Gastroesophageal sphincter (tissue), 4 donors: ENCODE results near the gene FNDC3B. TPM values are rescaled to one million over a fixed set of nuclear protein-coding genes. Genes with fewer than 3 reads are reported as not detected.

ENCODE experiments used
- ATAC-seq: fragments of 150-250 bp; one replicate; pipeline ENCODE4 v1.9.1; 2016; ENCODE audit warnings: mild to moderate bottlenecking, moderate library complexity
- H3K27ac ChIP-seq, 4 donors: fragments of 200-600 bp; sonication (generic) in 3 of 4; 1 replicate in 3 of 4; 2 replicates in 1 of 4; pipeline ENCODE4 v1.5.1; 2016 to 2019
- H3K27me3 ChIP-seq: fragments of 200-600 bp; sonication (generic); one replicate; pipeline ENCODE4 v1.5.1; 2019
- H3K36me3 ChIP-seq, 2 donors: fragments of 200-600 bp; sonication (generic); one replicate each; pipeline ENCODE4 v1.5.1; 2019; ENCODE audit warnings: control low read depth in 1 of 2
- H3K4me1 ChIP-seq, 3 donors: fragments of 200-600 bp; sonication (generic); 1 replicate in 2 of 3; 2 replicates in 1 of 3; pipeline ENCODE4 v1.5.1; 2016 to 2019; ENCODE audit warnings: control low read depth in 2 of 3
- H3K4me3 ChIP-seq, 2 donors: fragments of 200-600 bp; sonication (generic); one replicate each; pipeline ENCODE4 v1.5.1; 2019; ENCODE audit warnings: mild to moderate bottlenecking in 1 of 2, moderate library complexity in 1 of 2
- H3K9me3 ChIP-seq, 3 donors: fragments of 200-600 bp; sonication (generic); one replicate each; pipeline ENCODE4 v1.5.1; 2017 to 2019; ENCODE audit warnings: control low read depth in 2 of 3
- EP300 ChIP-seq: sonication (generic); formaldehyde crosslinking; IDR thresholded peaks from one replicate; pipeline ENCODE4 v1.6.1; 2017; ENCODE audit warnings: antibody characterized with exemption, mild to moderate bottlenecking
- POLR2A ChIP-seq, 2 donors: fragments of 450-650 bp; IDR thresholded peaks; one replicate each; pipeline ENCODE4 v1.6.1; 2017; ENCODE audit warnings: antibody characterized with exemption in 2 of 2, mild to moderate bottlenecking in 2 of 2, moderate library complexity in 1 of 2
- POLR2AphosphoS5 ChIP-seq: sonication (generic); formaldehyde crosslinking; IDR thresholded peaks from one replicate; pipeline ENCODE4 v1.6.1; 2017; ENCODE audit warnings: antibody characterized with exemption
- WGBS, 2 donors: methylation state at CpG; one replicate each; pipeline ENCODE4 v1.1.5; 2018; ENCODE audit warnings: low coverage in 1 of 2; 5-methylcytosine and 5-hydroxymethylcytosine counted together
- total RNA-seq, 4 donors: library from RNA; depleted of rRNA; stranded (reverse); fragments of >200 nt; gene quantifications; one replicate each; pipeline ENCODE4 v1.1.0, GENCODE V29; 2016
- TF ChIP-seq, protein P1 (sequence below), 4 experiments: fragments of 200-600 bp in 2 of 4; fragments of 450-650 bp in 2 of 4; sonication (generic) in 1 of 4; IDR thresholded peaks; one replicate each; pipeline ENCODE4 v1.5.1; 2017 to 2019; ENCODE audit warnings: antibody characterized with exemption in 4 of 4, mild to moderate bottlenecking in 2 of 4, moderate library complexity in 2 of 4

FNDC3B gene
- total RNA-seq, 4 donors from 2014 or later: 53.1 to 97.2 (median 70.8) TPM

DNA sequence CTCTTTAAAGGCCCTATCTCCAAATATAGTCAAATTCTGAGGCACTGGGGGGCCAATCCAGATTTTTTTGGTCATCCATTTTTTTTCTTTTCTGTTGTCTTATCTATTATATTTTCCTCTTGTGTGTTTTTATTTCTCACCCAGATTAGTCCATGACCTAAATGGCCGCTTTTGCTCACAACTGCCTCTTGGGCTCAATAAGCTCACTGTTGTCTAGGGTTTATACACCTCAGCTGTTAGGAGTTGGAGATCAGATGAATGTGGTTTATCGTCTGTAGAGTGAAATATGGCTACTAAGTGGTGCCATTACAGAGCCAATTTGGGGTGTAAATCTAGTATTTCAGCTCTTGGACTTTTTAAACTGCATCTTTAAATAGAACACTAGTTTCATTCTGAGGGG lies 235.5 kb downstream of the FNDC3B start:
- peaks cover 0 to under 1% of the 10 kb centered on the region in 2 donors for H3K36me3 ChIP-seq
- no peaks in the 10 kb centered on the region for H3K27me3 ChIP-seq
- no peak overlapping the region for H3K27ac ChIP-seq
- H3K9me3 ChIP-seq: no peaks in the 10 kb centered on the region
- H3K4me3 ChIP-seq: no peak overlapping the region
- ATAC-seq: no peak
- WGBS, 2 donors: 82 to 100% methylated on average over 2 of the region's 2 CpGs
- no peak for TF ChIP-seq POLR2A (IDR thresholded peaks at IDR 0.05)
- TF ChIP-seq, protein P1, sequence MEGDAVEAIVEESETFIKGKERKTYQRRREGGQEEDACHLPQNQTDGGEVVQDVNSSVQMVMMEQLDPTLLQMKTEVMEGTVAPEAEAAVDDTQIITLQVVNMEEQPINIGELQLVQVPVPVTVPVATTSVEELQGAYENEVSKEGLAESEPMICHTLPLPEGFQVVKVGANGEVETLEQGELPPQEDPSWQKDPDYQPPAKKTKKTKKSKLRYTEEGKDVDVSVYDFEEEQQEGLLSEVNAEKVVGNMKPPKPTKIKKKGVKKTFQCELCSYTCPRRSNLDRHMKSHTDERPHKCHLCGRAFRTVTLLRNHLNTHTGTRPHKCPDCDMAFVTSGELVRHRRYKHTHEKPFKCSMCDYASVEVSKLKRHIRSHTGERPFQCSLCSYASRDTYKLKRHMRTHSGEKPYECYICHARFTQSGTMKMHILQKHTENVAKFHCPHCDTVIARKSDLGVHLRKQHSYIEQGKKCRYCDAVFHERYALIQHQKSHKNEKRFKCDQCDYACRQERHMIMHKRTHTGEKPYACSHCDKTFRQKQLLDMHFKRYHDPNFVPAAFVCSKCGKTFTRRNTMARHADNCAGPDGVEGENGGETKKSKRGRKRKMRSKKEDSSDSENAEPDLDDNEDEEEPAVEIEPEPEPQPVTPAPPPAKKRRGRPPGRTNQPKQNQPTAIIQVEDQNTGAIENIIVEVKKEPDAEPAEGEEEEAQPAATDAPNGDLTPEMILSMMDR (IDR thresholded peaks at IDR 0.05): no peak
- TF ChIP-seq EP300: no peak
- no peak for TF ChIP-seq POLR2AphosphoS5
- peaks cover 4 to 39% (median 6%) of the 10 kb centered on the region in 3 donors for H3K4me1 ChIP-seq

DNA sequence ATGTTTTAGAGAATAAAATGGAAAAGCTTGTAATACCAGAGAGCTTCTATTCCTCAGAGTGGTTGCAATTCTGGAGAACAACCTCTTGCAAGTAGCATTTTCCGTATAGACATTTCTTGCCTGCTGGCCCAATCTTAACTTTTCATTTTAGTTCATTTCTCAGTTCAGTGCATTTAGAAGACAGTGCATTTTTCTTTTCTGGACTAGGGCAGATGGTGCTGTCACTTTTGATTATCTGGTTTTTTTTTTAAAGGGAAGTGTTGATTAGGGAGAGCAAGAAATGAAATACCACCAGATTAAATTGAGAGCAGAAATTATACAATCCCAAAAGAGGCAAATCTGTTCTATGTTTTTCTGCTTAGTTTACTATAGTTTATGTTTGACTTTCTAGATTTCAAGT lies 236.2 kb downstream of the FNDC3B start:
- H3K4me3 ChIP-seq: no peak overlapping the region
- peaks cover 4 to 46% (median 6%) of the 10 kb centered on the region in 3 donors for H3K4me1 ChIP-seq
- no peak overlapping the region for H3K27ac ChIP-seq
- TF ChIP-seq, protein P1 (IDR thresholded peaks at IDR 0.05): no peak
- TF ChIP-seq EP300 (no peak), POLR2AphosphoS5 (no peak), POLR2A (IDR thresholded peaks at IDR 0.05) (no peak)
- no peak for ATAC-seq
- H3K9me3 ChIP-seq: no peaks in the 10 kb centered on the region
- H3K27me3 ChIP-seq: no peaks in the 10 kb centered on the region
- WGBS, 2 donors: 78 to 89% methylated on average over 1 of the region's 1 CpG
- H3K36me3 ChIP-seq: no peaks in the 10 kb centered on the region

DNA sequence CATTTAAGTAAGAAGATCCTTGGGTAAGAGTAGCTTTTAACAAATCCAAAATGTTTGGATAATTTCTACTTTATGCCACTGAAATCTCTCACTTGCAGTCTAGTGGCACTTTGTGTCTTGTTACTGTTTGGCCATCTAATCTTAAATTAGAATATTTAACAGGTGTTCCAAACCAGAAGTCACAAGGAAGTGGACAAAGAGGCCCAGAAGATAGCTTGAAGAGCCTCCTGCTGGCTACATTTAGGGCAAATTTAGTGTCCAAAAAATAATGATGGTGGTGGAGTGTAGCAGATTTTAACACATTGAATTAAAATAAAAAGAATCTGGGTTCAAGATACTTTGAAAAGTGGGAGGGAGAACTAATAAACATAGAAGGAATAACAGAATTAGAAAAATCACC lies 236.7 kb downstream of the FNDC3B start:
- Histone ChIP-seq H3K27ac (no peak overlapping the region), H3K4me1 (peaks cover 4 to 50% (median 6%) of the 10 kb centered on the region in 3 donors), H3K36me3 (no peaks in the 10 kb centered on the region), H3K9me3 (no peaks in the 10 kb centered on the region), H3K4me3 (no peak overlapping the region), H3K27me3 (no peaks in the 10 kb centered on the region)
- TF ChIP-seq EP300: no peak
- TF ChIP-seq, protein P1 (IDR thresholded peaks at IDR 0.05): peak in 1 of 4 experiments; percentile 14
- ATAC-seq: no peak

DNA sequence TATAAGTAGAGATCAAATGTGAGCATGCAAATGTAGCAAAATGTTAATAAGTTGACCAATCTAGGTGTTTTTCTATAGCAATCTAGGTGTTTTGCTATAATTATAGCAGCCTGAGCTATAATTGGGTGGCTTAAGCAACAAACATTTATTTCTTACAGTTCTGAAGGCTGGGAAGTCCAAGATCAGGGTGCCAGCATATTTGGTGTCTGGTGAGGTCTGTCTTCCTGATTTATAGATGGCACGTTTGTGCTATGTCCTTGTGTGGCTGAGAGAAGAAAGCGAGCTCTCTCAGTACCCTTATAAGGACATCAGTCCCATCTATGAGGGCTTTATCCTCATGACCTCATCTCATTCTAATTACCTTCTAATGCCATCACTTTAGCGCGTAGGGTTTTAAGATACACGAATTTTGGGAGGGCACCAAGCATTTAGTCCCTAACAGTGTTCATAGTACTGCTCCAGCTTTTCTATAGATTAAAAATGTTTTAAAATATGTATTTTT lies 237.8 kb downstream of the FNDC3B start:
- H3K4me3 ChIP-seq: no peak overlapping the region
- 89 to 94% methylated on average over 5 of the region's 5 CpGs for WGBS, 2 donors
- H3K9me3 ChIP-seq: no peaks in the 10 kb centered on the region
- TF ChIP-seq POLR2A (IDR thresholded peaks at IDR 0.05): no peak
- TF ChIP-seq, protein P1 (IDR thresholded peaks at IDR 0.05): no peak
- no peaks in the 10 kb centered on the region for H3K36me3 ChIP-seq
- ATAC-seq: no peak
- H3K27ac ChIP-seq: no peak overlapping the region
- H3K27me3 ChIP-seq: no peaks in the 10 kb centered on the region
- H3K4me1 ChIP-seq: peaks cover 4 to 50% (median 6%) of the 10 kb centered on the region in 3 donors

DNA sequence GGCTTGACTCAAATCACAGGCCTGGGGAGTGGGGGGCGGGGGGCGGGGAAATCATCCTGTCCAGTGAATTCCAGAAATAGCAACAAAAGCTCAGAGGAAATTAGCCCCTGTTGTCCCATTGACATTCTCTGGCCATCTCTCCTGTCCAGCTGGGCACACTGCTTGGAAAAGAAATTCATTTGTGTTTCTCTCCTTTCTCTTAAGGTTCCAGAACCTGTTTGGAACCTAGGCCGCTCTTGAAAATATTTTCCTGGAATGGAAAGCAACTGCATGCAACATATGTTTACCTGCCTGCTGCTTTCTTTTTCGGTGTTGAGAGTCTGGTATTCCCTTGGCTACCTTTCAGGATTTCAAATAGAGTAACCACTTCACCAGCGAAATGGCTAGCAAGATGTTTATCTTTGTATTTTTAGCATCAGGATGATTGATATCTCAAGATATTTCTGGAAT lies 239.8 kb downstream of the FNDC3B start:
- WGBS, 2 donors: 11 to 30% methylated on average over 3 of the region's 5 CpGs
- TF ChIP-seq POLR2A (IDR thresholded peaks at IDR 0.05) (no peak), EP300 (no peak)
- TF ChIP-seq, protein P1 (IDR thresholded peaks at IDR 0.05): no peak
- Histone ChIP-seq H3K9me3 (no peaks in the 10 kb centered on the region), H3K4me1 (peaks cover 4 to 49% (median 6%) of the 10 kb centered on the region in 3 donors), H3K4me3 (no peak overlapping the region), H3K27ac (peak overlapping the region in 3 of 4 donors; percentile 7 to 40 (median 35)), H3K27me3 (no peaks in the 10 kb centered on the region), H3K36me3 (no peaks in the 10 kb centered on the region)
- no peak for ATAC-seq
